COLO668 (cell line): ENCODE results near the gene MLYCD.
"Not testable (repeated sequence)": the region's sequence is repeated elsewhere in the genome, so short reads cannot be mapped to it uniquely, and the experiment has no call there.

Source experiments
- DNase-seq: peaks from one replicate; lab custom pipeline; 2025; ENCODE audit not compliant: unreplicated experiment; lab: John Stamatoyannopoulos, UW

The MLYCD gene

GRCh38 chr16:83939266-83939855 lies 40.4 kb downstream of the MLYCD start:
- DNase-seq, result no peak

DNA sequence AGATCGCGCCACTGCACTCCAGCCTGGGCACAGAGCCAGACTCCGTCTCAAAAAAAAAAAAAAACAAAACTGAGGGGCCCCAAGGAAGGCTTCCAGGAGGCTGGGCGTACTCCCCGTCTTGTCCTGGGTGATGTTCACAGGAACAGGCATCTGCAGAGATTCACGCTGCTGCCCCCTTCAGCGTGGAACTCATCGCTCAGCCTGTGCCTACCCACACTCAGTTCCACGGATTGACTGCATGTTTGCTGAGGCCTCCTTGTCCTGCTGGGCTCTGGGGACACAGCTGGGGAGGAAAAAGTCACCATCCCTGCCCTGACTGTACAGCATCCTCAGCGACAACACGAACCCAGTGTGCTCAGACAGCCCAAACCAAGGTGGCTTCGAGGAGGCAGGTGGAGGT lies 41.2 kb downstream of the MLYCD start:
- no peak for DNase-seq

DNA sequence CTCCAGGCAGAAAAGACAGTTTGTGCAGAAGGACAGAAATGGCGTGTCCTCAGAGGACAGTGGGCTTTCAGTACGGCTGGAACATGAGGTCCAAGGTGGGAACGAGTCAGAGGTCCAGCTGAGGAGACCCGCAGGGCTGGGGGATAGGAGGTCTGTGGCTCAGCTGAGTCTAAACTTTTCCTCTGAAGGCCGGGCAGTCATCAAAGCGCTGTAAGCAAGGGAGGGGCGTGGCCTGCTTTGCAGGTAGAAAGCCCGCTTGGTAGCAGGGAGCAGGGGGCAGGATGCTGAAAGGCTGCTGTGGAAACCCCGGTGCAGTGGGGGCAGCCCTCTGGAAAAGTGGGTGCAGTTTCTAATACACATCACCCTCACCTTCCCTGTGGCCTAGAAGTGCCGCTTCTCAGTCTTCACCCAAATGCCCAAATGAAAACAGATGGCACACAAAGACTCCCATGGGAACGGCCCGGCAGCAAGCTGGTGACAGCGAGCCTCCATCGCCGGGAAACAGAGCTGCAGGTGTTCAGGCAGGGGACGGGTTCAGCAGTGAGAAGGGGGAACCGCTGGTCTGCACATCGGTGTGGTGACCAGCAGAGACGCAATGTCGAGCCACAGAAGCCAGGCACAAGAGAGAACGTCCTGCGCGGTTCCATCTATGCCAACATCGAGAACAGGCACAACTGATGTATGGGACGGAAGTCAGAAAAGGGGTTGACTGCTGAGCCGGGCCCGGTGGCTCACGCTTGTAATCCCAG lies 41.9 kb downstream of the MLYCD start:
- peak; percentile 39 for DNase-seq

- not testable (repeated sequence) for DNase-seq
Observed at GRCh38 chr16:83941546-83941945, 42.6 kb downstream of the MLYCD start.

- no peak for DNase-seq
Observed at GRCh38 chr16:83942074-83942473, 43.2 kb downstream of the MLYCD start.

- DNase-seq, result no peak
Observed at GRCh38 chr16:83942815-83943515, 44.0 kb downstream of the MLYCD start.

DNA sequence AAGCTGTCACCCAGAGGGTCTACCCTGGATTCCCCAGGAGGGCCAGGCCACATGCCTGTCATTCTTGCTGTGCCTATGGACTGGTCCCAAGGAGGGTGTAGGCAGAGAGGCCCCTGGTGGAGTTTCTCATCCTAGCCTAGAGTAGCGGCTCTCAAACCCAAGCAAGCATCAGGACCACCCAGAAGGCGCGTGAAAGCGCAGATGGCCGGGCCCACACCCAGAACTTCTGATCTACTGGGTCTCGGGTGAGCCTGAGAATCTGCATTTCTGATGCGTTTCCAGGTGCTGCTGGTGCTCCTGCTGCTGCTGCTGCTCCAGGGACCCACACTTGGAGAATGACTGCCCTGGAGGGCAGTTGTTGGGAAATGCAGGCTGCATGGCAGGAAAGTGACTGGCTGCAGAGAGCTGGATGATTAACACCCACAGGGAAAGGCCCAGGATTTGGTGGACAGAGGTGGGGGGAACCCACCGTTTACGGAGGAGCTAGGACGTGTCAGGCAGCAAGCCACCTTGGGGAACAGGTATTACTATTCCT lies 44.7 kb downstream of the MLYCD start:
- DNase-seq, result no peak

DNA sequence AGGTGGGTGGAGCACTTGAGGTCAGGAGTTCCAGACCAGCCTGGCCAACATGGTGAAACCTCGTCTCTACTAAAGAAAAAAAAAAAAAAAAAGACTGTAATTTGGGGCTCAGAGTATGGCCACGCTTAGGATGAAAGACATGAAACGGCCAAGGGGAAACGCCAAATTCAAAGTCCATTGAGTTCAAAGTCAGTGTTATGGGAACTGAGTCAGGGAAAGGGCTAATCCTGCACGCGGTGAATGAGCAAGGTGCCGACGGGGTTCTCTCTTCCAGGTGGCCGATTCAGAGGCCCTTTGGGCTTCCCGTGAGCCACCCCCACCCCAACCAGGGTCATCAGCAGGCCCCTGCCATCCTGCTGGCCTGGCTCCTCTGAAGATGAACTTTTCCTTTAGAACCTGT lies 46.7 kb downstream of the MLYCD start:
- no peak for DNase-seq

- no peak for DNase-seq
Observed at GRCh38 chr16:83946154-83946780, 47.4 kb downstream of the MLYCD start.

DNA sequence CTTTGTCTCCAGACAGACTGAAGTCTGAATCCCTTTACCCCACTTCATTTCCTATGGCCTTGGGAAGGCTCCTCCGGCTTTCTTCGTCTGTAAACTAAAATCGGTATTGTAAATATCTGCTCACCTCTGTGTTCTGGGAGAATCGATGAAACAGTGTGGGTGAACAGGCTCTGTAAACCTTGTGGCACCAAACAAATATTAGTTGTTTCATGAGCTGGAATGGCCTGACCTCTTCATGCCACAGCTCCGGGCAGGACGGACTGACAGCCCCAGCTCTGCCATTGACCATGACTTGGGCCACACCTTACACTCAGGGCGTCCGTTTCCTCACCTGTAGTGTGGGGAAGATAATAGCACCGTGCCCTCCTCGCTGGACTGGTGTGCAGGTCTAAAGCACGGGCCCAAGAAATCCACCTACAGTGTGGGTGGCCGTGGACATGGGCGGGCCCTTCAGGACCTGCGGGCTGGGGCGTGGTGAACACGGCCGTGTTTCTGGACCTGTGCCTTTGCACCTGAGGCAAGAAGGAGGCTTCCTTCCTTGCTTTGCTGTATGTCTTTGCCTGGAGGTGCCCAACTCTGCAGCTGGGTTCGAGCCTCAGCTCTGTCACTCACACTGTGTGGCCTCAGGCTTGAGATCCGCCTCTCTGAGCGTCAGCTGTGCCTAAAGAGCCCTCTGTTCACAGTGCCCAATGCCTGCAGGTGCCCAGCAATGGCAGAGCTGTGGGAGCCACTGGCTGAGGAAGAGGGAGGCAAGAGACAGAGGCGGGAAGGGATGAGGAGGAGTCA lies 48.1 kb downstream of the MLYCD start:
- no peak for DNase-seq

DNA sequence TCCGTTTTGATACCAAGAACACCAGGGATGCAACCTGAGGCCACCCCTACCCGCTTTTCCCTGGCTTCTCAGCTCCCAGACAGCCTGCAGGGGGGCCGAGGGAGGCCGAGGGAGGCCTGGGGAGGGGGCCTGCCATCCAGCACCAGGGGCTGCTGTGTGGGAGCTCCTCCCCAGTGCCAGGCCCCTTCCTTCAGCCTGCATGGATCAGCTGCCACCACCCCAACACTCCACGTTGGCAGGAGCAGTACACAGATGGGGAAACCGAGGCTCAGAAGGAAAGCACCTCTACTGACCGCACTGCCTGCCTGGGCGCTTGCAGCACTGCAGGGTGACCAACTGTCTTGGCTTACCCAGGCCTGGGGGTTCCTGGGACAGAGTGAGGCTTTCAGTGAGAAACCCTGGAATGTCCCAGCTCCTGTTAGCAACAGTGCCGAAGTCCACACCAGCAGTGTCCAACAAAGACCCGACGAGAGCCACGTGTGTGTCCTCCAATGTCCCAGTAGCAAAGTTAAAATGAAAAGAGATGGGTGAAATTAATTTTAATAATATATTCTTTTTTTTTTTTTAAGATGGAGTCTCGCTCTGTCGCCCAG lies 48.8 kb downstream of the MLYCD start:
- no peak for DNase-seq

- no peak for DNase-seq
Observed at GRCh38 chr16:83948914-83949723, 50.2 kb downstream of the MLYCD start.

DNA sequence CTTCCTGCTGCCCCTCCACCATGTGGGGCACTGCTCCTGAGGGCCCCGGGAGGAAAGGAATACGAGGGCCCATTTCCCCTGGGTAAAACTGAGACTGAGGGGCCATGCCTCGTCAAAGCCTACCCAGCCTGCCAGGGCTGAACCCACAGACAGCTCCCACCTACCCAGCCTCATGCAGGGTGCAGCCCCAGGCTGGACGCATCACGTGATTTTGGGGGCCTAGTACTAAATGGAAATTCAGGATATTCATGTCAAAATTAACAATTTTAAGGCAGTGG lies 50.7 kb downstream of the MLYCD start:
- no peak for DNase-seq

DNA sequence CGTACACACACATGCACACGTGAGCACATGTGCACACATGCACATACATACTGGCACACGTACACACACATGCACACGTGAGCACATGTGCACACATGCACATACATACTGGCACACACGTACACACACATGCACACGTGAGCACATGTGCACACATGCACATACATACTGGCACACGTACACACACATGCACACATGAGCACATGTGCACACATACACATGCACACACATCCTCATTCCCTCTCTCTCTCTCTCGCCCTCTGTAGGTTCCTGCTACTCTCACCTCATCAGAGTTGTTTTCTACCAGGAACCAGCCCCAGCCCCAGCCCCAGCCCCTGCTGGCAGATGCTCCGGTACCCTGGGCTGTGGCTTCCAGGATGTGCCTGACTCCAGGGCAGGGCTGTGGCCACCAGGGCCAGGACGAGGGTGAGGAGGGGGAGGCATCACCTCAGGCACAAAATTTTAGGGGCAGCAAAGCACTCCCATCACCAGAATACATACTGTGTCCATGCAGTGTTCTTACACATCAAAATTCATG lies 52.0 kb downstream of the MLYCD start:
- not testable (repeated sequence) for DNase-seq

DNA sequence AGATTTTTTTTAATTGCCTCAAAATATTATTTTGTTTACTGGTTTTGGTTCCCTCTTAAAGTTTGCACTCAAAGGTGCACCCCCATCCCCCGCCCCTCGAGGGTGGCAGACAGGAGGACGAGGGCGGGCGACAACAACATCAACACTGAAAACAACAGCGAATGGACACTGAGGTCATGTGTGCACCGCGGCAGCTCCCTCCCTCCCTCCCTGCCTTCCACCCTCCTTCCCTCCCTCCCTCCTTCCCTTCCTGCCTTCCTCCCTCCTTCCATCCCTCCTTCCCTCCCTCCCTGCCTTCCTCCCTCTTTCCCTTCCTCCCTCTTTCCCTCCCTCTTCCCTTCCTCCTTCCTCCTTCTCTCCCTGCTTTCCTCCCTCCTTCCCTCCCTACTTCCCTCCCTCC lies 52.6 kb downstream of the MLYCD start:
- no peak for DNase-seq

GRCh38 chr16:83952587-83952939 lies 53.6 kb downstream of the MLYCD start:
- peak; percentile 38 for DNase-seq

- peak; percentile 88 for DNase-seq
Observed at GRCh38 chr16:83952940-83953795, 54.3 kb downstream of the MLYCD start, which contains the start of gene OSGIN1. Gene OSGIN1 (plus strand): TSS chr16:83953240. CDS start chr16:83957672, 4,432 bp downstream.

DNA sequence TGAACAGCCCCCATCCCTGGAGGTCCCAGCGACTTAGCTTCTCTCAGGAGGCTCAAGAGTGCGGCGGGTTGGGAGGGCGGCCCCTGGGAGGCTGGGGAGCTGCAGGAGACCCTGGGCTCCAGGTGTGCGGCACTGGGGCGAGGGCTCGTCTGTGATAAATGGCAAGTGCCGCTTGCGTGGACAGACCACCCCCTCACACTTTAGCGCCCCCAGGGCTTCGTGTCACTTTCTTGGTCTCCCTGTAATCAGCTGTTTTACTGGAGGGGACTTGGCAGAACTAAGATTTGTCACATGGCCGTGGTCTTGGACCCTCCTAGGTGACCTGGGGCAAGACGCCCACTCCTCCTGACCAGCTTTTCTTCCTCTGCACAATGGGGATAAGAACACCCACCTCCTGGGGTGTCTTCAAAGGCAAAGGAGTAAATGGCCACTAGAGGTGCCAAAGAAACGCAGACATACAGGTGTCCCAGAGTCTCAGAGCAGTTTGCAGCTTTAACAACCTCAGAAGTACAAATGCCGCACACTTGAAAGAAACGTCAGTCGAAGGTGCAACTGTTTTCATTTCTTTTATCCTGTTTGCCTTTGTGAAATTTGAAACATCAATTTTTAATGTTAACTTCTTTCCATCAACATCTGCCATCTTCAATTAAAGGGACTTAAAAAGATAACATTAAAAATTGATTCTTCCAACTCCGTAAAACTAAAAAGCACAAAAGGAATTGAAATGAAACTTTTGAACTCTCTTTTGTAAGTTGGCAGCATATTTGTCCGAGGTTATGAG lies 55.1 kb downstream of the MLYCD start:
- DNase-seq, result no peak
